ENCODE data around the gene LPIN1.

Gene LPIN1

DNA sequence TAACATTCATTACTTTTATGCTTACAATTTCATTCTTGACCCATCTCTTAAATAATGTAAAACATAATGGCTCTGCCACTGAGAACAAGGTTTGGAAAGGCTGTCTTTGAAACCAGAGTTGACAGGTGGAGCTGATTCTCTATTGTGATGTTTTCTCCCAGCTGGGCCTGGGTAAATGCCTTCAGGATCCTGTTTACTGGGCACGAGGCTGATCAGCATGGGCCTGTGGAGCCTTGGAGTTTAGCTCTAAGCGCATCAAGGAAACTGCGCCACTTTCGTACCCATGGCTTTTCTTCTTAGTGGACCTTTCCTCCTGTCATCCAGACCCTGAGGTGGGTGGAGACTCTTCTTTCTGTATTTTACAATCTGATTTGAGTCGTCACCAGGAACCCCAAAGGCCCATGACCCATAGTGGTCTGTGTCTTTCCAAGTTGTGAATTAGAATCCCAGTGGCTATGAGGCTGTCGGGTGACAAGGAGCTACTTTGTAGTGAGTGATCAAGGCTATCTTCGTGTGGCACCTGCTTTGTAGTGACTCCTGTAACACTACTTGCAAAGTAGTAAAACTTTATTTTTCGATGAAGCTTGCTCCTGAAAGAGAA, 123.1 kb downstream of the LPIN1 start:
- DNase-seq (ENCODE audit: low spot score in 2 of 2): no peak
- Mint-ChIP-seq H3K4me3 (no peak overlapping the region), H3K4me1 (no peaks in the 10 kb centered on the region), H3K36me3 (no peaks in the 10 kb centered on the region), H3K9me3 (no peaks in the 10 kb centered on the region), H3K27ac (no peak overlapping the region)
- no peak for ATAC-seq

DNA sequence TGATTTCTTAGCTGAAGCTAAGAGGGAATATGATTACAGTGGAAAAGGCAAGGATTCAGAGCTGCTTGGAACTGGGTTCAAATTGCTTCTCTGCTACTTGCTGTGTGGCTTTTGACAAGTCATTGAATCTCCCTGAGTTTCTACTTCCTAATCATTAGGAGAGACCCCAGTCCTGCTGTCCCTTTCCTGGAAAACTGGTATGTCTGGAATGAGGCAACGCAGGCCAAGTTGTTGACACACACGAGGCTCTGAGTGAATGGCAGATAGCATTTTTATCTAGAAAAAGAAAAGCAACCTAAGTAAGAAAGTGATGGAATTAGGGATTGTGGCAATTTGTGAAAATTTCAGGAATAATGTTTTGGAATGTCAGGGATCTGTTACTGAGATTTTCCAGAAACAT, 123.6 kb downstream of the LPIN1 start:
- ATAC-seq: no peak
- no peaks in the 10 kb centered on the region for H3K4me1 Mint-ChIP-seq
- H3K27ac Mint-ChIP-seq: no peak overlapping the region
- no peaks in the 10 kb centered on the region for H3K9me3 Mint-ChIP-seq
- no peak overlapping the region for H3K4me3 Mint-ChIP-seq
- H3K36me3 Mint-ChIP-seq: no peaks in the 10 kb centered on the region
- no peak for DNase-seq (ENCODE audit: low spot score in 2 of 2)

DNA sequence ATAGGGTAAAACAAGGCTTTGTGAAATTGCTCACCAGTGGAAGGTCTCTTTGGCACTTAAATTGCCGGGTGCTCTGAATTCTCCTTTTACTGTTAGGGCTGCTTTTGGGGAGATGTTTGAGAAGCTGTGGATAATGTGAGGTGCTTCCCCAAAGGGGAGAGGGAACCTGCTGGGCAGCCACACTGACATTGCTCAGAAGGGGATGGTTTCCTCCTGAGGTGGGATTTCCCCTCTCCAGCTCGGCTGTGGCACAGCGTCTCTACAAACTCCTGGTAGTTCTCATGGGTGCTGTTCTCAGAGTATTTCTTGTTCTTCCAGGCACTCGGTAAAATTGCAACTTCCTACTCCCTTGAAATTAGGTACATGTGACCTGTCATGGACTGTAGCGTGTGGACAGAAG, 124.2 kb downstream of the LPIN1 start:
- no peak overlapping the region for H3K4me3 Mint-ChIP-seq
- no peak for ATAC-seq
- DNase-seq (ENCODE audit: low spot score in 2 of 2): no peak
- H3K9me3 Mint-ChIP-seq: no peaks in the 10 kb centered on the region
- no peaks in the 10 kb centered on the region for H3K4me1 Mint-ChIP-seq
- no peaks in the 10 kb centered on the region for H3K36me3 Mint-ChIP-seq
- no peak overlapping the region for H3K27ac Mint-ChIP-seq

DNA sequence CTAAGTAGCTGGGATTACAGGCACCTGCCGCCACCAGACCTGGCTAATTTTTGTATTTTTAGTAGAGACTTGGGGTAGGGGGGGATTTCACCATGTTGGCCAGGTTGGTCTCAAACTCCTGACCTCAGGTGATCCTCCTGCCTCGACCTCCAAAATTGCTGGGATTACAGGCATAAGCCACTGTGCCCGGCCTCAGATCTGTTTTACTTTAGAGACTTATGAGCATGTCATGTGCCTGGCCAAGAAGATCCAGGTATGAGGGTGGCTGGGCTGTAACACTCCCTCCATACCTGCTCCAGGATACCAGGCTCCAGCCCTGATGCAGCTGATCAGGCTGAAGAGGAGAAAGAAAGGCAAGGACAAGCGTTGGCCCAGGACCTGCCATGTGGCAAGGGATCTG, 125.0 kb downstream of the LPIN1 start:
- Mint-ChIP-seq H3K4me1 (no peaks in the 10 kb centered on the region), H3K36me3 (no peaks in the 10 kb centered on the region), H3K9me3 (no peaks in the 10 kb centered on the region), H3K27ac (no peak overlapping the region), H3K4me3 (no peak overlapping the region)
- ATAC-seq (no peak), DNase-seq (ENCODE audit: low spot score in 2 of 2) (no peak)

DNA sequence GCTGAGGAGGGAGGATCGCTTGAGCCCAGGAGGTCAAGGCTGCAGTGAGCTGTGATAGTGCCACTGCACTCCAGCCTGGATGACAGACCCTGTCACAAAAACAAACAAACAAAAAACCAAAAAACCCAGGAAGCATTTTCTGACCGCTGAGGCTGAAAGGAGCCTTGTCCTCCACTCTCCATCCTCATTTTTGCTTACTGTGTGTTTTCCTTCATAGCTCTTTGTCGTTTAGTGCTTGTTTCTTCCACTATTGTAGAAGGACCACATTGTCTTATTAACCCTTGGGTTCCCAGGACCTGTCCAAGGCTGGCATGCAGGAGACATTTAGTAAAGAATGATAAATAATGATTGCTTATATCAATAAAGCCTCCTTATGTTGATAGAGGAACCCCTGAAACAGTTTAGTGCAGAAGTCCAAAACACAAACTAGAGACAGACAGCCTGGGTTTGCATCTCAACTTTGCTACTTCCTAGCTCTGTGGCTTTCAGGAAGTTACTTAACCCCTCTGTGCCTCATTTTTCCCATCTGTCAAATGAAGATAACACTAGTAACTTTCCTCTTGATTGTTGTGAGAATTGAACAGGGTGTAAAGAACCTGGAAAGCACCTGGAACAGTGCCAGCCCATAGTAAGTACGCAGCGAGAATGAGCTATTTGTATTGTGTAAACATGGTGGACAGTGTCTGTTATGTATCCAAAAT, 126.0 kb downstream of the LPIN1 start:
- DNase-seq (ENCODE audit: low spot score in 2 of 2) (no peak), ATAC-seq (no peak)
- Mint-ChIP-seq H3K27ac (no peak overlapping the region), H3K4me1 (no peaks in the 10 kb centered on the region), H3K36me3 (no peaks in the 10 kb centered on the region), H3K4me3 (no peak overlapping the region), H3K9me3 (no peaks in the 10 kb centered on the region)

DNA sequence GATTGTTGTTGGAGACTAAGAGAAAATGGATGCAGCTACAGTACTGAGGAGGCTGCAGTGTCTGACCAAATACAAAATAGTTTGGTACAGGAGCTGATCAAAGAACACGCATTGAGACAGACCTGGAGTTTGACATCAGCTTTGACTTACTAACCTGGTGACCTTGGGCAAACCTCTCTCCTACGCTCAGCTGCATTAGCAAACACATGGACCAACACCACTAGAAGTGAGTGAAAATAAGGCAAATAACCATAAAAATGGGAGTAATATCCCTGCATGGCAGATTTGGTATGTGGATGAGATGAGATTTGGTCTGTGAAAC, 126.5 kb downstream of the LPIN1 start:
- no peaks in the 10 kb centered on the region for H3K9me3 Mint-ChIP-seq
- ATAC-seq: no peak
- no peaks in the 10 kb centered on the region for H3K4me1 Mint-ChIP-seq
- no peak overlapping the region for H3K27ac Mint-ChIP-seq
- no peak overlapping the region for H3K4me3 Mint-ChIP-seq
- H3K36me3 Mint-ChIP-seq: no peaks in the 10 kb centered on the region
- DNase-seq (ENCODE audit: low spot score in 2 of 2): no peak

DNA sequence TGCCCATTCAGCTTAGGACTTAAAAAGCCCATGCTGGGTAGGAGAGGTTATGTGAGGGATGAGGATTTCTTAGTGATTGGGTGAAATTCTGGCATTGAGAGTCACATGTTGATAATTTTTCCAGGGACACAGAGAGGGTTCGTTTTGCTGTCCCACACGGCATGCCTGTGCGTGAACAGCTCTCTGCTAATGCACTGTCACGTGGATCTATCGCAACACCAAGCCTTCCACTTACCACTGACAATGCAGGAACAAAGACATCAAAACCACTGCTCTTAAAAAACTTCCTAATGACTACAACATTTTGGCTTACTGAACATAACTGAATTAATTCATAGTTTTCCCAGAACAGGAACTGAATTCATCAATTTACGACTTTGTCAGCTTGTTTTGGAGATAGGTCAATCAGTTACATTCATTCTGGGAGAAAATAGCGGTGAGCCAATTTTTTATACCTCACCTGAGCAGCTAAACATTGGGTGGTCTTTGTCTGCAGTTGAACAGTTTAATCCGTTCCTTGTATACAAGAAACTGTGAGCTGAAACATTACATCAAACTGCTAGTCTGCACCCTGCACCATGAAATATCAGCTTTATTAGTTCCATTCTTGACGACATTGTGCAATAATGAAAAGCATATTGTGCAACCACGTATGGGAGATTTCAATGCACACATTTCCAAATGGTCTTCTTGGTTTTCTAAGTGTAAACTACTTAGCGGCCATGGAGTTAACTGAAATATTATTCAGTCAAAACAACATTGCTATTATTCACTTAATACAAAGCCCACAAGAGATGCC, 127.1 kb downstream of the LPIN1 start:
- ATAC-seq (no peak), DNase-seq (ENCODE audit: low spot score in 2 of 2) (no peak)
- no peak overlapping the region for H3K27ac Mint-ChIP-seq
- no peaks in the 10 kb centered on the region for H3K4me1 Mint-ChIP-seq
- H3K36me3 Mint-ChIP-seq: no peaks in the 10 kb centered on the region
- H3K9me3 Mint-ChIP-seq: no peaks in the 10 kb centered on the region
- H3K4me3 Mint-ChIP-seq: no peak overlapping the region

DNA sequence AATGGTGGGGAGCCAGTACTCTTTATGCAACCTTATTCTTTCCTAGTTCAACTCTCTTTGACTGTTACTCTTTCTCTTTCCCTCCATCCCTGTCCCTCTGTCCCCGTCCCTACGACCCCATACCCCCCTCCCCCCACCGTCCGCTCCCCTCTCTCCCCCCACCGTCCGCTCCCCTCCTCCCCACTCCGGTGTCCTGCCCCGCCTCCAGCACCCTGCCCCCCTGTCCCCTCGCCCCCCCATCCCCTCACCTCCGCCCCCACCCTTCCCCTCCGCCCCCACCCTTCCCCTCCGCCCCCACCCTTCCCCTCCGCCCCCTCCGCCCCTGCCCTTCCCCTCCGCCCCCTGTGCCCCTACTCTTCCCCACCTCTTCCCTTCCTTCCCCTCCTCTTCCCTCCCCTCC, 128.4 kb downstream of the LPIN1 start:
- Mint-ChIP-seq H3K36me3 (no peaks in the 10 kb centered on the region), H3K9me3 (no peaks in the 10 kb centered on the region), H3K4me3 (no peak overlapping the region), H3K27ac (no peak overlapping the region), H3K4me1 (no peaks in the 10 kb centered on the region)
- ATAC-seq: no peak
- no peak for DNase-seq (ENCODE audit: low spot score in 2 of 2)

DNA sequence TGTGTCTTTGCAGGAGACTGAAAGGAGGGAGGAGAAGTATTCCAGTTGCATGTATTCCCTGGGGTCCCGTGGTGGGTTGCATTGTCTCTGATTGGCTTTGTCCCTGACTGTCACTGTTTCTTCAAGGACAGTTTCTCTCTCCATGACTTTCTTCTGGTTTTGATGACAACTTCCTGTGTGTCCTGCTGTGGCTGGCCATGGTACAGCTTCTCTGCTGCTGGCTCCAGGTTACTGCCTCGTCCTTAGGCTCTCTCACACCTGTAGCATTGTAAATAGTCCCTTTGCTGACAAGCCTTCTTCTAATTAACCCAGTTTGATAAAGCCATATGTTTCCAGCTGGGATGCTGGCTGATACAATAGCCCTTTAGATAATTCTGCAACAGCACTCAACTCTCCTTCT, 129.0 kb downstream of the LPIN1 start:
- Mint-ChIP-seq H3K4me1 (no peaks in the 10 kb centered on the region), H3K9me3 (no peaks in the 10 kb centered on the region), H3K4me3 (no peak overlapping the region), H3K36me3 (no peaks in the 10 kb centered on the region), H3K27ac (no peak overlapping the region)
- ATAC-seq (no peak), DNase-seq (ENCODE audit: low spot score in 2 of 2) (no peak)

DNA sequence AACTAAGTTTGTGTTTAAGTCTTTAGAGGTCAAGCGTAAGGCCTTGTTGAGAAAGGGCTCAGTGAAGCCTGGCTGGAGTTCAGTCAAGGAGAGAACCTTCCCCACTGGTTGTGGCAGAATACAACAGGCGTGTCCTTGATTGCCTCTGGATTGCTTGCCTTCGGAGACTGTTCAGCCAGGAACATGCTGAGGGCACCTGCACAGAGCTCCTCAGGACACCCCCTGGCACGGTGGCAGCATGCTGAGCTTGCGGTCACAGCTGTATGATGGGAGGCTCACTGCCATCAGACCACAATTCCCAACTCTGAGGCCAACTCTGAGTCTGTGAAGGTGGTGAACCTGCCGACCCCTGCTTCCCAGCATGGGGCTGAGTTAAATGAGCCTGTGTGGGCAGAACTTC, 130.0 kb downstream of the LPIN1 start:
- no peak overlapping the region for H3K27ac Mint-ChIP-seq
- no peaks in the 10 kb centered on the region for H3K9me3 Mint-ChIP-seq
- H3K4me1 Mint-ChIP-seq: no peaks in the 10 kb centered on the region
- H3K4me3 Mint-ChIP-seq: no peak overlapping the region
- ATAC-seq (no peak), DNase-seq (ENCODE audit: low spot score in 2 of 2) (no peak)
- no peaks in the 10 kb centered on the region for H3K36me3 Mint-ChIP-seq

DNA sequence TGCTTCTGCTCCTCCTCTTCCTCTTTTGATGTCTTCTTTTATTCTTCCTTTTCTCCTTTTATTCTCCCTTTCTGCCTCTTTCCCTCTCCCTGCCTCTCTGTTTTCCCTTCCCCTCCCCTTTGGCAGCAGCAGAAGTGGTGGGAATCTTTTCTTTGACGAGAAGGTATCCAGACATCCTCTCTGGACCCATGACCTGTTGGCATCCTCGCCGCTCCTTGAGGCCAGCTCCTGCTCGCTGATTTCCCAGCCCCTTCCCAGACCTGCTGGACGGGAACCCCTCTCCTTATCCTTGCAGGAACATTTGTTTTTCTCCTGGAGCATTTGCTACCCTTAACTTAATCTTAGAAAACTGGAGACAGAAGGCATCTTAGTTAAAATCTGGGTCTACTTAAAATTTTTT, 130.5 kb downstream of the LPIN1 start:
- Mint-ChIP-seq H3K4me3 (no peak overlapping the region), H3K36me3 (no peaks in the 10 kb centered on the region), H3K27ac (no peak overlapping the region), H3K9me3 (no peaks in the 10 kb centered on the region), H3K4me1 (no peaks in the 10 kb centered on the region)
- DNase-seq (ENCODE audit: low spot score in 2 of 2): no peak
- ATAC-seq: no peak
